DMS114 treated with DMSO at 0.1 percent for 48 hours (cell line): Measurements from ENCODE around the gene LOXL1.
"Not testable (repeated sequence)": the region's sequence is repeated elsewhere in the genome, so short reads cannot be mapped to it uniquely, and the experiment has no call there.

Experiments used
- DNase-seq: peaks from one replicate; lab custom pipeline; 2025; ENCODE audit not compliant: unreplicated experiment; lab: John Stamatoyannopoulos, UW

The LOXL1 gene

DNA sequence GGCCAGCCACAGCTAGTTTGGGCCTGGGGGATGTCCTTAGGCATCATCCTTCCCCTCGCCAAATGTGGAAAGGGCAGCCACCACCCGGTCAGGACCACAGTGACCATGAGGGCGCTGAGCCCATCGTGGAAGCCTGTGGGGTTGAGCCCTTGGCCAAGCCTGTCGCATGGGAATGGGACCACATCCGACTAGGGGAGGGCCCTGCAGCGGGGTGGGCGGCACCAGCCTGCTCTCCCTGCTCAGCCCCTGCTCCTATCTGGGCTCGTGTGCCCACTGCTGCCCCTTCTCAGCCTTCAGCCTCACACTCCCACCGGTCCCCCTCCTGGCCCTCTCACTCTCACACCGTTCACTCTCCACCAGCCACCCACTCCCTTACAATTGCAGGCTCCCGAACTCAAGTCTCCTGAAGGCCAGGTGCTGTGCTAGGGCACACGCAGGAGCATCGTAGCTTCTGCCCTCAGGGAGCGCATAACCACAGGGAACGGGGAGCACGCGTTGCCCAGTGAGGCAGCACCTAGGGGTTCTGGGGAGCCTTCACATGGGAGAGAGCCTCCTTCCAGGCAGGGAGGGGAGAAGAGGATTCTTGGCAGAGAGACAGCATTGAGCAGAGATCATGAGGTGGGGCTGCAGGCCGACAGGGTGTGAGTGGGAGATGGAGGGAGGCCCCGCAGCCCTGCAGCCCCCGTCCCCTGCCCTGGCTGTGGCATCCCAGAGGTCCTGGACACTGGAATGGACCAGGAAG, 26.1 kb downstream of the LOXL1 start:
- no peak for DNase-seq

DNA sequence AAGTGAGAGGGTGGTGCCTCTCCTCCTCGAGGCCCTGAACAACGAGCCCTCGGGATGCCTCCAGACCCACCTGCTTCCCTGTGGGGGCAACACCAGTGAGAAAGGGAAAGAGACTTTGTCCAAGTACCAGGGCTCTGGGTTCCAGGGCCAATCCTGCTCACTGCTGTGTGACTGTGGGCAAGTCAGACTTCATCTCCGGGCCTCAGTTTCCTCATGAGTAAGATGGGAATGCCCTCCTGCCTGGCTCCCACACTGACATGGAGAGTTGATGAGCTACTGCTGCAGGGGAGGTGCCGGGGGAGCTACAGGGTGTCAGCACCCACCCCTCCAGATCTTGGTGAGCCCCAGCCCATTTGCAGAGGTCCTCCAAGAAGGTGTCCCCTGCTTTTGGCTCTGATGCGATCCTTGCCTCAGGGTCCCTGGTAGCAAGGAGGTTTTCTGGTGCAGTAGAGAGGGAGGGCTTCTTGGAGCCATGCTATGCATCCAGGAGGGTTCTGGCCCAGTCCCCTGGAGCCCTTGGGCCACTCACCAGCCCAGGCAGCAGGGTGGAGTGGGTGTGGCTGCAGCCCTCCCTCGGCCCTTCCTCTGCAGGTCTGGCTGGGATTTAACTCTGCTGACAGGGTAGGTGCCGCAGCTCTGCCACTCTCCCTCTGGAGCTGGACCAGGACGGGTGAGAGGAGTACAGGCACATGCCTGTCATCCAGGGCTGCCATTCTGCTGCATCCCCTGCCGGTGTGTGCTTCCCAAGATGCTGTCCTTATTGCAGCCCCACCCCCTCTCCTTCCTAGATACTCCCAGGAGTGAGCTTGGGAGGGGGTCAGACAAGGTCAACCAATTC, 26.9 kb downstream of the LOXL1 start:
- no peak for DNase-seq

DNA sequence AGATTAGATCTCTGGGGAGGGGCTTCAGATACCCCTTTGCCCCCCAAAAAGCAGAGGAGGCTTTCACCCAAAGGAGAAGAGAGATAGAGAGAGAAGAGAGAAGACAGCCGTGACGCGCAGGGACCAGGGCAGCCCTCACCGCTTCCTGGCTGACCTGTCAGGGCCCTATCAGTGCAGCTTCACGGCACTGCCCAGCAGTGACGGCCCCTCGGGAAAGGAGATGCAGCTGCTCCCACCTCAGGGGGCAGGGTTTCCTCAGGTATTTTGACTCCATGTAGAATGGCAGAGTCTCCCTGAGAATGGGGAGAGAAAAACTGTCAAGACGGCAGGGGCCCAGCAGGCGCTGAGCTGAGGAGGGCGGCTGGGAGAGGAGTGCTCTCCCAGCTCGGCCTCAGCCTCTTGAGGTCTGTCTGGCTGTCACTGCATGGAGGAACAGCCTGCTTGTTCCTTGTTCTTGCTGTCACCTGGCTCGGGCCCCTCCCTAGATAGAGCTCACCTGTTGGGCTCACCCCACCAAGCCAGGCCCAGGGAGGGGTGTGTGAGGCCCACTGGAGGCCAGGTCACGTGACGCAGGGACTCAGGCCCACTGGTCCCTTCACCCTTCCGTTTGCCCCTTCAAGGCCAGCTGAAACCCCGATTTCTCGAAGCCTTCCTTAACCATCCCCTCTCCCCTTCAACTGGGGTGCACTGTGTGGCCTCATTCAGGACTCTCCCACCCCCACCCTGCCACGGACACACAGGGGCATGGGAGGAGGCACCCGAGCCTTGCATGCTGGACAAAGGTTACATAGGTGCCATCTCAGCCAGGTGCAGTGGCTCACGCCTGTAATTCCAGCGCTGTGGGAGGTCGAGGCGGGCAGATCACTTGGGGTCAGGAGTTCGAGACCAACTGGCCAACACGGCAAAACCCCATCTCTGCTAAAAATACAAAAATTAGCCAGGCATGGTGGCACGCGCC, 28.2 kb downstream of the LOXL1 start:
- no peak for DNase-seq

DNA sequence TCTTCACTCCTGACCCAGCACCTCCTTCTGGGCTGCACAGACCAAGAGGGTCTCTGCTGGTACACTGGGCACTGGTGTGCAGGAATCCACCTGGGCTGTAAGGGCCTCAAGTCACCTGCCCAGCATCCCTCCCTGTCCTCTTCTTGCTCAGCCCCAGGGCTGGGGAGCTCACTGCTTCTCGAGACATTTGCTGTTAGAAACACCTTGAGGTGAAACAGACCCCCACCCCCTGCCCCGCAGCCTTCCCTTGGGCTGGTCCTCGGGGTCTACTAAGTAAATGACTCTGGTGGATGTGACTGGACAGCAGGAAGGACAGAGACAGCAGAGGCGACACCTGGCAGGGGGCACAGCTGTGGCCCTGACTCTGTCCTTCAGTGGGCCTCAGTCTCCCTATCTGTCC, 29.1 kb downstream of the LOXL1 start:
- no peak for DNase-seq

DNA sequence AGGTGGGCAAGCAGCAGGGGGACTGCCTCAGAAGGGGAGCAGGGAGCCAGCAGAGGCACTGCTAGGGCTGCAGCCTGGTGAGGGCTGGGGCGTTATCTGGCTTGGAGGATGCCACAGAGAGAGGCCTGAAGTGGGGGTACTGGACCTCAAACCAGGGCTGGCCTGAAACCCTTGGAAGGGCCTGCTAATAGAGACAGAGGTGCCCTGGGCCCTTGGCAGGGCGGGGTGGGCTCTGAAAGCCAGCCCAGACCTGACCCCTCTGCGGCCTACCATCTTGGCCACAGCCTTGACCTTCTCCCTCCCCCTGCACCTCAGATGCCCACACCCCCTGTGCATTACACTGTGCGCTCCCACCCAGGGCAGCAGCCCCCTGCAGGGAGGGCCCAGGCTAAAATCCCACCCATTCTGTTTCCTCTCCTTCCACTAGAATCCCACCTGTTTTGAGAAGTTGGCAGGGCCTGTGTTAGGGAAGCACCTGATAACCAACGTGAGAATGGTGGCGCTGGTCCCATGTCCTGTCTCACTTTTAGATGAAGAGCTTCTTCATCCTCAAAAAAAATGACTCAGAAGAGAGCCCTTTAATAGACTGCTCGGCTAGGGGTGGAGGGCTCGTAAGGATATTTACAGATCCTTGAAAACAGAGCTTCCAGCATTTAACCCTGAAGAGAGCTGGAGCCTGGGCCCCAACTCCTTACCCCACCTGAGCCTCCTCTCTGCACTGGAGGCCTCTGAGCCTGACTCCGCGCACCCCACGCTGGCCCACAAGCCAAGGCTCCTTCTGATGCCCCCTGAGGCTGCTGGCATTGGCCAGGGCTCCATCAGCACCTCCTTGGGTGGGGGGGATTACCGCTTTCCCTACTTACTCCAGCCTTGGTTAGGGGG, 29.8 kb downstream of the LOXL1 start:
- DNase-seq, result no peak

DNA sequence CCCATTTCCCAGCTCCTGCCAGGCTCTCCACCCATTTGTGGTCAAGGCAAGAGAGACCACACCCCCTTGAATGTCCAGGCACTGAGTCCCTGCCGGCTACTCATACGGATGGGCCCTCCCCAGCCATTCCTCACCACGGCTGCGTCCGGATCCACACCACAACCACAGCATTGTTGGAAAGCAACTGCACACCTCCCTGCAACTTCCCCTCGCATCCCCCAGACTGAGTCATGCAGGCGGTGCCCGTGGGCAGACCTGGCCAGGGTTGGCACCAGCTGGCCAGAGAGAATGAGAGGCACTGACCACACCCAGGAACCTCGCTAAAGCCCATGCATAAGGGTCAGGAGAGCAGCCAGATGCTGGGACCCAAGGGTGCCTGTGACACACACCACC, 30.5 kb downstream of the LOXL1 start:
- DNase-seq, result no peak

DNA sequence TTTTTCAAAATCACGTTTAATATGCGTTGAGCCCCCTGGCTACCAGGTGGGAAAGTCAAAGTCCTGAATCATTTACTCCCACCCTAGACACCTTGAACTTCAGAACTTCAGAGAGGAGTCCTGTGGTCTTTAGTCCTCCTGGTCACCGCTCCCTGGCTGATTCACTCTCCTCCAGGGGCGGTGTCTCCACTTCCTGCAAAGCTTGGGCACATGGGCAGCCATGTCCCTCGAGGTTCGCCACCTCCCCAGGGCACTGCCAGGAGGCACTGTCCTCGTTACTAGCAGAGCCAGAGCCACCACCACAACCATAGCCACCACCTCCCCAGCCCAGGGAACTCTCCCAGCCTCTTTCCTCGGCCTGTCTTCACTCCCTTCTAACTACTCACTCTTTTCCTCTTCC, 31.0 kb downstream of the LOXL1 start:
- DNase-seq, result no peak

DNA sequence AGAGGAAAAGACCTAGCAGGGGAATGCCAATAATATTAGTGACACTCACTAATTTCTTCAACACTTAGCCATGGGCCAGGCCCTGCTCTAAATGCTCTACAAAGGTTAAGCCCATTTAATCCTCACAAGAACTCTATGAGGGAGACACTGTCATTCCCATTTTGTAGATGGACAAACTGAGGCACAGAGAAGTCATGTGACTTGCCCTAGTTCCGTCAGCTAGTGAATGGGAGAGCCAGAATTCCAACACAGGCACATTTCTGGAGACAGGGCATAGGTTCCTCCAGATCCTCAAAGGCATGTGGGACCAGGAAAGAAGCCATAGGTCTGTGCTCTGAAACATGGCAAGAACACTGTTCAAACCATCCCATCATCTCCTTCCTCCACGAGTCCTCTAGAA, 31.5 kb downstream of the LOXL1 start:
- no peak for DNase-seq

DNA sequence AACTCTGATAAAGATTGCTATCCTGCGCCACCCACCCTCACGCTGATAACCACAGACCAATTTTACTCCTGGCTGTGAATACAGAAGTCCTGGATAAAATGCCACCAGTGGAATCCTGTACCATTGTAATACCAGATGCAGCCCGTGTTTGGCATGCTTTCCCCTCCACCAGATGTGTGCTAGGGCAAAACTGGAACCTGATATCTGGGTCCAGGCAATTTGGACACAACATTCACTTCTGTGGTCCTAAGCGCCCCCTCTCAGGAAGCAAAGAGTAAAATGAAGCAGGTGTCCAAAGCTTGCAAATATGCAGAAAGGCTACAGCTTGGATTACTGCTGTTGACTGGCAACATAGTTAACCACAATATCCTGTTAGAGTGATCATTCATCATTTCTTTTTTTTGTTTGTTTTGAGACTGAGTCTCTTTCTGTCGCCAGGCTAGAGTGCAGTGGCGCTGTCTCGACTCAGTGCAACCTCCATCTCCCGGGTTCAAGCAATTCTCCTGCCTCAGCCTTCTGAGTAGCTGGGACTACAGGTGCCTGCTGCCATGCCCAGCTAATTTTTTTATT, 32.8 kb downstream of the LOXL1 start:
- DNase-seq, result no peak

DNA sequence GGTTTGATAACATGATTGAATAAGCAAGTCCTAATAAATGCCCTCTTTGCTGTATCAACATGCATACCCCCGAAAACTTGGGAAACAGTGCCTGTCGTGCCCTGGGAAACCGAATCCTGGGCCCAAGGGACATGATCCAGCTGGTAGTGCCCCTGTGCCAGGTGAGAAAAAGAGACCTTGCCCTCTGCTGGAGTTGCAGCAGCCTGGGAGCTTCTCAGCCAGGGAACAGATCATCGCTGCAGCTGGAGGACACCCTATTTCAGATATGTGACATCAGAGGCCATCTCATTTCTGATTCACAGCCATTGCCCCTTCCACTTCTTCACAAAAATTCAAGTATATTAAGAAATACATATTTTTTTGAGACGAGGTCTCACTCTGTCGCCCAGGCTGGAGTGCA, 33.5 kb downstream of the LOXL1 start:
- no peak for DNase-seq

DNA sequence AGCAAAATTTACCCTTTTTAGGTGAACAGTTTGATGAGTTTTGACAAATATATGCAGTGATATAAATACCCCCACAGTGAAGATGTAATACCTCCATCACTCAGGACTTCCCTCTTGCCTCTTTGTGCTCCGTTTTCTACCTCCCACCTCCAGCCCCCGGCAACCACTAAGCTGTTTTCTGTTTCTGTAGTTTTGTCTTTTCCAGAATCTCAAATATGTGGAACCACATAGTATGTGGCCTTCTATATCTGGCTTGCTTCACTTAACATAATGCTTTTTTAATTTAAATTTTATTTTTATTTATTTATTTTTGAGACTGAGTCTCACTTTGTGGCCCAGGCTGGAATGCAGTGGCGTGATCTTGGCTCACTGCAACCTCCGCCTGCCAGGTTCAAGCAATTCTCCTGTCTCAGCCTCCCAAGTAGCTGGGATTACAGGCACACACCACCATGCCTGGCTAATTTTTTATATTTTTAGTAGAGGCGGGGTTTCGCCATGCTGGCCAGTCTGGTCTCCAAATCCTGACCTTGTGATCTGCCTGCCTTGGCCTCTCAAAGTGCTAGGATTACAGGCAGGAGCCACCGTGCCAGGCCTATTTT, 34.3 kb downstream of the LOXL1 start:
- not testable (repeated sequence) for DNase-seq

DNA sequence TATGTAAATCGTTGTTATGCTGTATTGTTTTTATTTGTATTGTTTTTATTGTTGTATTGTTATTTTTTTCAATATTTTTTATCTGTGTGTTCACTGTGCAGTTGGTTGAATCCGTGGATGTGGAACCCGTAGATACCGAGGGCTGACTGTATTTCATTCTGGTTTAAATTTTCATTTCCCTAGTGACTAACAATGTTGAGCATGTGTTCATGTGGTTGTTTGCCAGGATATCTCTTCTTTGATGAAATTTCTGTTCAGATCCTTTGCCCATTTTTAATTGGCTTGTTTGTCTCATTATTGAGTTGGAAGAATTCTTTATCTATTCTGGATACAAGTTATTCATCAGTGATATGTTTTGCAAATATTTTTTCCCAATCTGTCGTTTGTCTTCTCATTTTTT, 36.2 kb downstream of the LOXL1 start:
- no peak for DNase-seq

DNA sequence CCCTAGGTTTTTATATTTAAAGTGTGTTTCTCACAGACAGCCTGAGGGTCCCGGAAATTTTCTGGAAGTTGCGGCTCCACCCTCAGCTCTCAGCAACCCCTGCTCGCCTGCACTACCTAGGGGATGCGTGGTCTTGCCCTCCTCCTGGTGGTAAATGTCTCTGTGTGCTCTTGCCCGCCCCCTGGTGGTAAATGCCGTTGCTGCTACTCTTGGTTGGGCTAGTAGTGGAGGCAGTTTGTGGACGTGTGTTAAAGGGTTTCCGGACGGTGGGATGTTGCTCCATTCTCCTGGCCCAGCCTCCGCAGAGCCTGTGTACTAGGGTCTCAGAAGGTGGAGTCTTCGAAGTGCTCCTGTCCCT, 38.5 kb downstream of the LOXL1 start:
- peak; percentile 82 for DNase-seq

DNA sequence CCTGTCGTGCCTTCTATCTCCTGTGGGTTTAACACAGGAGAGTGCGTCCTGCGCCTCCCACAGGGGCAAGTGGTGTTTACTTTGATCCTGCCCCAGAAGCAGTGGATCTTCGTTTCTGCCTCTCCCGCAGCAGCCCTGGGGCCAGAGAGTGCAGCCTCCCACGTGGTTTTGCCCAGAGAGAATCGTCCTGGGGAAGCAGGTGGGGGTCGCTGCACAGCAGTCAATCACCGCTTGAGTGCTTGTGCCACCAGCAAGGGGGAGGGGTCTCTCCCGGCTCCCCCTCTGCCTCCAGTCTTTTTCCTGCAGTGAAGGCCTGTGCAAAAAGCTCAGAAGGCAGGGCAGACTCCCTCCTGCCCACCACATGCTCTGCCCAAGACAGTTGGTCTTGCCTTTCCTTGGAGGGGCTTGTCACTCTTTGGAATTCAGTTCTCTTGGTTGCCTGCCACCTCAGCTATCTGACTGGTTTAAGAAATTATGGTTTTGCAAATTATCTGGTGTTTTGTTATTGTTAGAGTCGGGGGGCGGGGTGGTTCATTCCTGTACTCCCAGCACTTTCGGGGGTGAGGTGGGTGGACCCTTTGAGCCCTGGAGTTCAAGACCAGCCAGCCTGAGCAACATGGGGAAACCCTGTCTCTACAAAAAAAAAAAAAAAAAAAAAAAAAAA, 39.0 kb downstream of the LOXL1 start:
- DNase-seq, result no peak

DNA sequence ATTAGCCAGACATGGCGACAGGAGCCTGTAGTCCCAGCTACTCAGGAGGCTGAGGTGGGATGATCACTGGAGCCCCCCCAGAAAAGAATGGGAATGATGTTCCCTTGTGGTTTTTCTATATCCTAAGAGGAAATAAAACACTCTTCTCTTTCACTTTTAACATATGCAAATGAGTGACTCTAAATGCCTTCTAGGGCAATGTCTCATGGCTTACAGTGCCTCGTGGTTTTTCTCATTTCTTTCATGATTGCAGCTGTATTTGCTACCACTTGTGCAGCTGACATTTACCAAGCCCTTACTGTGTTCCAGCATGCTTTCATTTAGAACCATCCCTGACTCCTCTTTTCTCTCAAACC, 39.5 kb downstream of the LOXL1 start:
- DNase-seq, result no peak

DNA sequence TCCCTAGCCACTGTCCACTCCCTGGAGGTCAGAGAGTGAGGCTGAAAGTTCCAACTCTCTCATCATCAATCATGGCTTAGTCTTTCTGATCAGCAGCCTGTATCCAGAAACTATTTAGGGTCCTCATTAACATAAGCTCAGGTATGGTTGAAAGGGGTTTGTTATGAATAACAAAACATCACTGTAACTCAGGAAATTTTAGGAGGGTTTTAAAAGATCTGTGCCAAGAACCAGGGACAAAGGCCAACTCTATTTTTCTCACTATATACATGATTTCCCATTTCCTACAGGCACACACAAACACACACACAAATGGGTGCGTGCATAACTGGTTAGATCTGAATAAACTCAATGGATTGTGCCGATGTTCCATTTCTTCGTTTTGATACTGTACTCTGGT, 42.2 kb downstream of the LOXL1 start:
- DNase-seq, result no peak

DNA sequence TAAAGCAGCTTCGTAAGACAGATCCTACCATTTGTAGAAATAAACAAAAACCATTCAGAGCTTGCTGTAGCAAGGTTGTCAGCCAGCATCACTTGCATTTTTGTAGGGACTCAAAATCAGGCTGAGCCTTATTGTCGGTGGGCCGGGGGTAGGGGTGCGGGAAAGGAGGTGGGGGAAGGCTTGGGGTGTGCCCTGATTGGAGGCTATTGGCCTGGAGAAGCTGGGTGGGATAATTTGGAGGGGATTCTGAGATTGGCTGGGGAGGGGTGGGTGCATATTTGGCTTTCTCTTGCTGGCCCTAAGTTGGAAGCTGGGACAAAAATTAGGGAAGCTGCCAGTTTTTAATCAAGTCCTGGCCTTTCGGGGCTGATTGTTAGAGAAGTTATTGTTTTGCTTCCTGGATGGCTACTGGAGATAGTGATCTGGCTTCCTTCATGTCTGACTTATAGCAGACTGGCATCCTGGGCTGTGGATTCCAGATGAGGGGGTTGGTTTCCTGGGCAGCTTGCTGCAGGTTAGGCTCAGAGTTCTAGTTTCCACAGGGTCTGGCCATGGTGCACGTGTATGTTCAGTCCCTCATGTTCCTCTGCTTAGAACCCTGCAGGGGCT, 43.0 kb downstream of the LOXL1 start:
- DNase-seq, result no peak

DNA sequence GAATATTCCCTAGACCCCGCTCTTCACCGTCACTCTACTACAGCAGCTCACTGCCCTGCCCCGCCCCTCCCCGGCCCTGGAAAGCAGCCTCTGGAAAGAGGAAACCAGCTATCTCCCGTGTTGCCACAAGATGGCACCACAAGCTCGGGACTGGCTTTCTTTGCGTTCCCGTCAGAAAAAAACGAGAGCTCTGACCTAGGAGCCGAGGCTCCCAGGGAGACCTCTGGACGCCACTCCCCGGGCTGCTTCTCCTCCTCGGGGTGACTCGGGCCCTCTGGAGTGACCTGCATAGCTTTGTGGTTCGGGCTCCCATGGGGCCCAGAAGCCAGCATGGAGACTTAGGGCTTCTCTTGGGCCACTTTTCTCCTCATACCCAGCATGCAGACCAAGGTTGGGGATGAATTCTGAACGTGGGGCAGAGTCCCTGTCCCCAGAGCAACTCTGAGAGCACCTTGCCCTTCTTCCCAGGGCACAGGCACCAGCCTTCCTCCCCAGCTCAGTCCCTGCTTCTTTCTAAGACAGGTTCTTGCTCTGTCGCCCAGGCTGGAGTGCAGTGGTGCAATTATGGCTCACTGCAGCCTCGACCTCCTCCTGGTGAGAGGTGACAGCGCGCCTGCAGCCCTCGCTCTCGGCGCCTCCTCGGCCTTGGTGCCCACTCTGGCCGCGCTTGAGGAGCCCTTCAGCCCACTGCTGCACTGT, 46.9 kb downstream of the LOXL1 start:
- peak; percentile 77 for DNase-seq
